Endothelial cell of umbilical vein (primary cell): Measurements from ENCODE around the gene KCP. TPM values are rescaled to one million over a fixed set of nuclear protein-coding genes. Genes with fewer than 3 reads are reported as not detected.

Experiments used
- BruUV-seq: library from RNA; stranded (reverse); fragments of 400-500 nt; replicated peaks from 2 replicates; lab custom pipeline; 2021; lab: Mats Ljungman, UMichigan
- CTCF ChIA-PET: fragments of 300-600, 350-600 bp; sonication (Branson Sonifier 250); formaldehyde crosslinking; loops from one replicate; lab custom pipeline; 2021; ENCODE audit warnings: antibody characterized with exemption, inconsistent platforms; lab: Charles Lee
- POLR2A ChIA-PET: fragments of 300-600, 350-600 bp; sonication (Branson Sonifier 250); formaldehyde crosslinking; loops from one replicate; lab custom pipeline; 2021; ENCODE audit warnings: antibody characterized with exemption, inconsistent platforms; lab: Charles Lee
- DNase-seq: peaks from one replicate; pipeline ENCODE4 v3.0.0-alpha.2; 2011; ENCODE audit warnings: low read depth, low spot score
- FAIRE-seq: peaks from 2 replicates; lab custom pipeline; 2011; peaks lifted over from hg19 to GRCh38; lab: Jason Lieb, UNC
- H2AFZ ChIP-seq: 2 replicates; pipeline ENCODE4 v1.6.0; 2012; ENCODE audit warnings: low read depth, low read length, control low read depth, inconsistent platforms
- H3K27ac ChIP-seq: 2 replicates; pipeline ENCODE4 v1.5.1; 2011; ENCODE audit warnings: low read depth, mild to moderate bottlenecking, control low read depth, low read length, moderate library complexity; ENCODE audit not compliant: insufficient read depth
- H3K27me3 ChIP-seq, 2 experiments: 2 replicates each; pipeline versions ENCODE4 v1.6.0 to v1.6.1; 2011; ENCODE audit warnings: low read length in 2 of 2, mixed read lengths in 1 of 2; ENCODE audit not compliant: control insufficient read depth in 2 of 2, insufficient read depth in 2 of 2
- H3K36me3 ChIP-seq, 2 experiments: 2 replicates in 1 of 2; 3 replicates in 1 of 2; pipeline ENCODE4 v1.5.1; 2011; ENCODE audit warnings: low read length in 2 of 2, mild to moderate bottlenecking in 1 of 2, moderate library complexity in 1 of 2; ENCODE audit not compliant: control insufficient read depth in 2 of 2, insufficient read depth in 2 of 2; ENCODE audit errors: extremely low read depth in 1 of 2
- H3K4me1 ChIP-seq: 3 replicates; pipeline ENCODE4 v1.5.1; 2011; ENCODE audit warnings: mild to moderate bottlenecking, low read length; ENCODE audit not compliant: control insufficient read depth, insufficient read depth; ENCODE audit errors: extremely low read depth
- H3K4me2 ChIP-seq: 2 replicates; pipeline ENCODE4 v1.6.1; 2011; ENCODE audit warnings: low read length, control low read depth, mixed read lengths; ENCODE audit not compliant: insufficient read depth
- H3K4me3 ChIP-seq, 3 experiments: fragments of 200-600 bp in 1 of 3; sonication (generic), shearing (Covaris generic) in 1 of 3; replicated peaks in 1 of 3; 2 replicates each; pipeline ENCODE4 v1.5.1; 2011 to 2016; ENCODE audit warnings: control low read depth in 3 of 3, low read length in 3 of 3, mild to moderate bottlenecking in 2 of 3, inconsistent platforms in 1 of 3, low read depth in 1 of 3, moderate library complexity in 1 of 3; ENCODE audit not compliant: insufficient read depth in 1 of 3
- H3K79me2 ChIP-seq: 2 replicates; pipeline ENCODE4 v1.6.0; 2012; ENCODE audit warnings: low read length, inconsistent platforms; ENCODE audit not compliant: control insufficient read depth, insufficient read depth
- H3K9ac ChIP-seq: replicated peaks from 2 replicates; pipeline ENCODE3; 2011; ENCODE audit warnings: low read length, control low read depth; ENCODE audit not compliant: insufficient read depth; ENCODE audit errors: extremely low read depth
- H3K9me1 ChIP-seq: replicated peaks from 3 replicates; pipeline ENCODE4 v1.6.0; 2011; ENCODE audit warnings: mild to moderate bottlenecking, low read length; ENCODE audit not compliant: control insufficient read depth, insufficient read depth; ENCODE audit errors: extremely low read depth
- H3K9me3 ChIP-seq: replicated peaks from 2 replicates; pipeline ENCODE4 v1.5.1; 2012; ENCODE audit warnings: low read length, inconsistent platforms; ENCODE audit not compliant: control insufficient read depth, insufficient read depth
- H4K20me1 ChIP-seq: replicated peaks from 2 replicates; pipeline ENCODE3; 2011; ENCODE audit warnings: mild to moderate bottlenecking, low read length; ENCODE audit not compliant: control insufficient read depth, insufficient read depth; ENCODE audit errors: extremely low read depth
- CTCF ChIP-seq, 2 donors: IDR thresholded peaks; 1 replicate in 1 of 2; 2 replicates in 1 of 2; pipeline ENCODE4 v1.5.1; 2011; ENCODE audit warnings: low read length in 2 of 2, mild to moderate bottlenecking in 2 of 2, moderate library complexity in 2 of 2, control low read depth in 1 of 2, inconsistent platforms in 1 of 2, low read depth in 1 of 2; ENCODE audit not compliant: insufficient read depth in 1 of 2; ENCODE audit errors: extremely low read depth in 1 of 2
- EZH2 ChIP-seq: IDR thresholded peaks from 2 replicates; pipeline ENCODE4 v1.6.1; 2012; ENCODE audit warnings: borderline replicate concordance, low read depth, mild to moderate bottlenecking, moderate library complexity, low read length, inconsistent platforms; ENCODE audit not compliant: severe bottlenecking
- FOS ChIP-seq: IDR thresholded peaks from 2 replicates; pipeline ENCODE4 v1.6.1; 2011; ENCODE audit warnings: mild to moderate bottlenecking, low read length, moderate library complexity, borderline replicate concordance; ENCODE audit not compliant: insufficient read depth
- GATA2 ChIP-seq: IDR thresholded peaks from 2 replicates; pipeline ENCODE4 v1.7.0; 2011; ENCODE audit warnings: low read depth, mild to moderate bottlenecking, moderate library complexity, mixed read lengths, low read length; ENCODE audit not compliant: insufficient read length, insufficient read depth
- JUN ChIP-seq: IDR thresholded peaks from 2 replicates; pipeline ENCODE4 v1.6.1; 2011; ENCODE audit warnings: borderline replicate concordance, low read depth; ENCODE audit not compliant: insufficient read length, insufficient read depth
- MAX ChIP-seq: IDR thresholded peaks from 2 replicates; pipeline ENCODE4 v1.6.1; 2011; ENCODE audit not compliant: insufficient read depth, insufficient read length
- MYC ChIP-seq: IDR thresholded peaks from one replicate; pipeline ENCODE4 v1.6.1; 2011; ENCODE audit warnings: mild to moderate bottlenecking, low read depth, low read length
- POLR2A ChIP-seq: IDR thresholded peaks from 2 replicates; pipeline ENCODE4 v1.6.1; 2012; ENCODE audit warnings: low read depth, mild to moderate bottlenecking, control low read depth, low read length
- POLR2AphosphoS5 ChIP-seq: IDR thresholded peaks from 2 replicates; pipeline ENCODE4 v1.6.1; 2012; ENCODE audit warnings: low read depth, mild to moderate bottlenecking, control low read depth, low read length, moderate library complexity; ENCODE audit not compliant: insufficient read depth
- dilution Hi-C: fragments of 300-500 bp; cut with MboI; formaldehyde crosslinking; loops from one replicate; pipeline ENCODE4 v1.15.0; 2019; ENCODE audit warnings: low sequenced_read_pairs; ENCODE audit not compliant: extremely low pct_ligation_motif_present
- intact Hi-C: fragments of 100-400 bp; cut with micrococcal nuclease; formaldehyde crosslinking; loops from one replicate; pipeline ENCODE4 v1.10.0; 2022
- polyA plus RNA-seq, 4 experiments: library from polyadenylated mRNA; depleted of rRNA in 3 of 4; stranded (reverse) in 3 of 4; unstranded in 1 of 4; fragments of >200 nt; gene quantifications; 2 replicates each; pipeline versions ENCODE4 v1.2.1 to v1.2.3, GENCODE V29; 2011 to 2012; ENCODE audit warnings: missing spikeins in 1 of 4
- total RNA-seq: library from RNA; stranded (reverse); gene quantifications from 2 replicates; pipeline ENCODE4 v1.2.3, GENCODE V29; 2021

The KCP gene
- total and polyA plus RNA-seq, 2 donors (not counting 3 experiments of a cell fraction or from before 2014, with no cell fraction given): not detected

- TF ChIP-seq CTCF (IDR thresholded peaks at IDR 0.05; ENCODE audit: extremely low read depth in 1 of 2, insufficient read depth in 1 of 2, low read depth in 1 of 2, low read length in 2 of 2) (no peak), GATA2 (no peak), POLR2A (no peak)
- no peaks in the 10 kb centered on the region for H3K9me1 ChIP-seq
- dilution Hi-C loops (no loop called here), intact Hi-C loops (no loop called here)
- no peak overlapping the region for H3K27ac ChIP-seq
- CTCF ChIA-PET: no interaction called here
- H3K4me2 ChIP-seq: no peak overlapping the region
- H4K20me1 ChIP-seq: no peaks in the 10 kb centered on the region
- POLR2A ChIA-PET: no interaction called here
- H3K4me3 ChIP-seq: no peak overlapping the region
- no peaks in the 10 kb centered on the region for H3K9me3 ChIP-seq
- H3K4me1 ChIP-seq: no peaks in the 10 kb centered on the region
- no peaks in the 10 kb centered on the region for H3K36me3 ChIP-seq
- DNase-seq: no peak
- no peaks in the 10 kb centered on the region for H3K79me2 ChIP-seq
- FAIRE-seq: no peak
- no peak overlapping the region for H3K9ac ChIP-seq
- peaks cover 6 to 14% of the 10 kb centered on the region in 2 experiments for H3K27me3 ChIP-seq
- H2AFZ ChIP-seq: no peak overlapping the region
- BruUV-seq: no TSS peak
These were observed 21.4 kb downstream of the KCP start for GRCh38 chr7:128889121-128889520.

- Histone ChIP-seq H3K9me3 (no peaks in the 10 kb centered on the region), H2AFZ (no peak overlapping the region), H3K4me3 (no peak overlapping the region), H3K36me3 (no peaks in the 10 kb centered on the region), H3K27ac (no peak overlapping the region), H3K27me3 (peaks cover 6 to 14% of the 10 kb centered on the region in 2 experiments), H4K20me1 (no peaks in the 10 kb centered on the region), H3K4me2 (no peak overlapping the region), H3K4me1 (no peaks in the 10 kb centered on the region), H3K9me1 (no peaks in the 10 kb centered on the region), H3K9ac (no peak overlapping the region), H3K79me2 (no peaks in the 10 kb centered on the region)
- DNase-seq (no peak), FAIRE-seq (no peak)
- intact Hi-C loops (no loop called here), dilution Hi-C loops (no loop called here)
- BruUV-seq: no TSS peak
- ChIA-PET POLR2A (no interaction called here), CTCF (no interaction called here)
- TF ChIP-seq CTCF (IDR thresholded peaks at IDR 0.05; ENCODE audit: extremely low read depth in 1 of 2, insufficient read depth in 1 of 2, low read depth in 1 of 2, low read length in 2 of 2): no peak
- TF ChIP-seq POLR2A: no peak
- no peak for TF ChIP-seq MYC
- TF ChIP-seq POLR2AphosphoS5: no peak
- TF ChIP-seq EZH2: no peak
- no peak for TF ChIP-seq GATA2
- TF ChIP-seq MAX: no peak
- TF ChIP-seq JUN: no peak
- no peak for TF ChIP-seq FOS
These were observed 21.8 kb downstream of the KCP start for GRCh38 chr7:128888756-128889095.
